CMK (cell line): ENCODE measurements around the gene CHRNA5.

Source experiments
- DNase-seq: peaks from one replicate; pipeline ENCODE4 v3.0.0-alpha.2; 2010; ENCODE audit warnings: low read depth

CHRNA5 gene

GRCh38 chr15:78620527-78621421, 55.5 kb downstream of the CHRNA5 start, which contains the start of gene CHRNA3:
Gene CHRNA3, minus strand, starts transcription at chr15:78620996. Its CDS starts 202 bp downstream, at chr15:78620794.
- DNase-seq: no peak

- DNase-seq: no peak
Observed at GRCh38 chr15:78621810-78622402, 56.6 kb downstream of the CHRNA5 start.

- DNase-seq: no peak
Observed at GRCh38 chr15:78623786-78624497, 58.6 kb downstream of the CHRNA5 start.

GRCh38 chr15:78624651-78625590, 59.6 kb downstream of the CHRNA5 start:
- no peak for DNase-seq

GRCh38 chr15:78625606-78626280, 60.4 kb downstream of the CHRNA5 start:
- no peak for DNase-seq

- no peak for DNase-seq
Observed at GRCh38 chr15:78626381-78626995, 61.2 kb downstream of the CHRNA5 start.

- no peak for DNase-seq
Observed at GRCh38 chr15:78627348-78627747, 62.0 kb downstream of the CHRNA5 start.

GRCh38 chr15:78628227-78628626, 62.9 kb downstream of the CHRNA5 start:
- no peak for DNase-seq

GRCh38 chr15:78629031-78629715, 63.9 kb downstream of the CHRNA5 start:
- no peak for DNase-seq

GRCh38 chr15:78629716-78630065, 64.4 kb downstream of the CHRNA5 start:
- no peak for DNase-seq

- no peak for DNase-seq
Observed at GRCh38 chr15:78630886-78631633, 65.7 kb downstream of the CHRNA5 start.

- DNase-seq: no peak
Observed at GRCh38 chr15:78633348-78633747, 68.0 kb downstream of the CHRNA5 start.

- DNase-seq: no peak
Observed at GRCh38 chr15:78634210-78635145, 69.2 kb downstream of the CHRNA5 start.

- DNase-seq: no peak
Observed at GRCh38 chr15:78635346-78635745, 70.0 kb downstream of the CHRNA5 start.

GRCh38 chr15:78636378-78636859, 71.1 kb downstream of the CHRNA5 start:
- no peak for DNase-seq

GRCh38 chr15:78637776-78638435, 72.6 kb downstream of the CHRNA5 start:
- DNase-seq: no peak

- DNase-seq: peak; percentile 40
Observed at GRCh38 chr15:78638658-78639314, 73.5 kb downstream of the CHRNA5 start.
